B cell (primary cell): ENCODE data around the gene HASPIN. TPM values are rescaled to one million over a fixed set of nuclear protein-coding genes. Genes with fewer than 3 reads are reported as not detected.

ENCODE experiments used
- ATAC-seq: fragments of 200-7000 bp; cut with Tn5 transposase; one replicate; pipeline ENCODE4 v1.10.0; 2021; ENCODE audit warnings: low read depth, mild to moderate bottlenecking, moderate number of reproducible peaks, moderate library complexity
- CTCF ChIA-PET: fragments of 350-600 bp; sonication (Branson Sonifier 250); formaldehyde crosslinking; loops from one replicate; lab custom pipeline; 2021; ENCODE audit warnings: antibody characterized with exemption, inconsistent platforms; lab: Charles Lee
- POLR2A ChIA-PET: fragments of 350-600 bp; sonication (Branson Sonifier 250); formaldehyde crosslinking; loops from one replicate; lab custom pipeline; 2021; ENCODE audit warnings: antibody characterized with exemption; lab: Charles Lee
- DNase-seq: peaks from one replicate; pipeline ENCODE4 v3.0.0; 2013
- H2AFZ ChIP-seq: 2 replicates; pipeline ENCODE4 v1.6.1; 2012; ENCODE audit warnings: mild to moderate bottlenecking, low read depth, low read length; ENCODE audit not compliant: insufficient read depth, poor library complexity, severe bottlenecking
- H3K27ac ChIP-seq, 2 donors: 1 replicate in 1 of 2; 2 replicates in 1 of 2; pipeline ENCODE4 v1.5.1; 2012 to 2013; ENCODE audit warnings: low read length in 2 of 2, mild to moderate bottlenecking in 2 of 2, moderate library complexity in 1 of 2
- H3K27me3 ChIP-seq, 4 experiments: fragments of 200-600 bp in 1 of 4; sonication (generic) in 1 of 4; replicated peaks in 1 of 4; 1 replicate in 2 of 4; 2 replicates in 2 of 4; pipeline versions ENCODE4 v1.6.1 to v1.7.0; 2013 to 2016; ENCODE audit warnings: low read length in 3 of 4, mild to moderate bottlenecking in 2 of 4, mixed read lengths in 1 of 4, moderate library complexity in 1 of 4; ENCODE audit not compliant: insufficient read depth in 4 of 4, control insufficient read depth in 3 of 4; ENCODE audit errors: control extremely low read depth in 1 of 4
- H3K36me3 ChIP-seq, 2 experiments: replicated peaks in 1 of 2; 1 replicate in 1 of 2; 2 replicates in 1 of 2; pipeline versions ENCODE4 v1.6.1 to v1.7.1; 2013; ENCODE audit warnings: low read length in 1 of 2; ENCODE audit not compliant: insufficient read depth in 2 of 2, control insufficient read depth in 1 of 2; ENCODE audit errors: control extremely low read depth in 1 of 2, extremely low read depth in 1 of 2
- H3K4me1 ChIP-seq, 2 donors: fragments of 200-600 bp in 1 of 2; sonication (generic) in 1 of 2; 1 replicate in 1 of 2; 2 replicates in 1 of 2; pipeline versions ENCODE4 v1.5.1 to v1.6.1; 2013 to 2017; ENCODE audit warnings: low read length in 2 of 2; ENCODE audit not compliant: control insufficient read depth in 2 of 2, insufficient read depth in 2 of 2
- H3K4me2 ChIP-seq: replicated peaks from 2 replicates; pipeline ENCODE3; 2012; ENCODE audit warnings: mild to moderate bottlenecking, low read depth, low read length; ENCODE audit not compliant: poor library complexity, severe bottlenecking
- H3K4me3 ChIP-seq, 5 experiments: fragments of 200-600 bp in 1 of 5; sonication (generic) in 1 of 5; 1 replicate in 3 of 5; 2 replicates in 2 of 5; pipeline versions ENCODE4 v1.5.1 to v1.7.0; 2011 to 2016; ENCODE audit warnings: low read length in 4 of 5, mild to moderate bottlenecking in 4 of 5, low read depth in 2 of 5, control low read depth in 1 of 5, moderate library complexity in 1 of 5; ENCODE audit not compliant: insufficient read depth in 1 of 5; ENCODE audit errors: control extremely low read depth in 1 of 5, extremely low read depth in 1 of 5
- H3K79me2 ChIP-seq: fragments of 200-600 bp; sonication (generic); one replicate; pipeline ENCODE4 v1.6.0; 2016; ENCODE audit warnings: low read length; ENCODE audit not compliant: control insufficient read depth, insufficient read depth
- H3K9ac ChIP-seq: fragments of 200-600 bp; sonication (generic); 2 replicates; pipeline ENCODE4 v1.6.1; 2017; ENCODE audit warnings: mild to moderate bottlenecking, low read length, moderate library complexity
- H3K9me3 ChIP-seq, 3 donors: one replicate each; pipeline versions ENCODE4 v1.6.1 to v1.7.1; 2013; ENCODE audit warnings: low read length in 2 of 3; ENCODE audit not compliant: control insufficient read depth in 2 of 3, insufficient read depth in 1 of 3; ENCODE audit errors: control extremely low read depth in 1 of 3
- H4K20me1 ChIP-seq: 2 replicates; pipeline ENCODE4 v1.6.0; 2012; ENCODE audit warnings: mild to moderate bottlenecking, low read length; ENCODE audit not compliant: insufficient read depth, control insufficient read depth, poor library complexity, severe bottlenecking
- H3K27ac Mint-ChIP-seq: one replicate; pipeline ENCODE4 v1.8.0; 2021; ENCODE audit warnings: mixed read lengths
- H3K27me3 Mint-ChIP-seq: one replicate; pipeline ENCODE4 v1.8.0; 2021; ENCODE audit warnings: mixed read lengths
- H3K4me1 Mint-ChIP-seq: one replicate; pipeline ENCODE4 v1.8.0; 2021; ENCODE audit warnings: mixed read lengths
- H3K4me3 Mint-ChIP-seq: one replicate; pipeline ENCODE4 v1.8.0; 2021; ENCODE audit warnings: mixed read lengths
- H3K9me3 Mint-ChIP-seq: one replicate; pipeline ENCODE4 v1.8.0; 2022; ENCODE audit warnings: mixed read lengths; ENCODE audit not compliant: insufficient read depth
- EZH2 ChIP-seq: IDR thresholded peaks from 2 replicates; pipeline ENCODE4 v1.6.1; 2012; ENCODE audit warnings: borderline replicate concordance, low read depth, mild to moderate bottlenecking, moderate library complexity, low read length; ENCODE audit not compliant: insufficient read depth, poor library complexity, severe bottlenecking
- WGBS: methylation state at CpG from one replicate; pipeline ENCODE4 v1.1.5; 2013; ENCODE audit warnings: missing lambda C conversion rate; ENCODE audit not compliant: insufficient coverage; 5-methylcytosine and 5-hydroxymethylcytosine counted together
- intact Hi-C: fragments of 100-400 bp; cut with micrococcal nuclease; formaldehyde crosslinking; loops from one replicate; pipeline ENCODE4 v1.10.0; 2022
- polyA plus RNA-seq: library from polyadenylated mRNA; depleted of rRNA; stranded (reverse); fragments of >200 nt; gene quantifications from 2 replicates; pipeline ENCODE4 v1.2.3, GENCODE V29; 2012
- total RNA-seq, 2 donors: library from RNA; stranded (reverse); fragments of 120-200 nt in 1 of 2; gene quantifications; 1 replicate in 1 of 2; 2 replicates in 1 of 2; pipeline versions ENCODE4 v1.2.3 to v1.2.4, GENCODE V29; 2013 to 2022
- TF ChIP-seq, protein P1 (sequence below): fragments of 200-600 bp; IDR thresholded peaks from one replicate; pipeline ENCODE4 v1.8.0; 2022; ENCODE audit warnings: antibody characterized with exemption, mild to moderate bottlenecking

Gene HASPIN
- total and polyA plus RNA-seq, 2 donors (not counting 1 experiment from before 2014, with no cell fraction given): 0.28 to 3.1 TPM

DNA sequence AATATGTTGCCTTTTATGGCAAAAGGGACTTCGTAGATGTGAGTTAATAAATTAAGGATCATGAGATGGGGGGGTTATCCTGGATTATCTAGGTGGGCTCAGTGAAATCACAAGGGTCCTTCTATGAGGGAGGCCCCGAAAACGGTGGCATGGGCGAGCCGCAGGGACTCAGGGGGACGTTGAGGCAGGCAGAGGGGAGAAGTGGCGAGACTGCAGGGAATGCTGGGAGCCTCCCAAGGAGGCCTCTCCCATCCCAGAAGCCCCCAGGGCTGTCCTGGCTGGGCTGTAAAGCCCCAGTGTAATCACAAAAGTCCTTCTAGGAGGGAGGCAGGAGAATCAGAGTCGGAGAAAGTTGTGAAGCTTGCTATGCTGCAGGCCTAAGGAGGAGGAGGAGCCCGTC lies 42.3 kb downstream of the HASPIN start:
- intact Hi-C loops: loop anchor here (1.0 kb wide), 4 partner anchors 11 to 145 kb away; no protein-coding TSS in a partner anchor
- DNase-seq: no peak
- WGBS: 98% methylated on average over 6 of the region's 9 CpGs
- peaks cover 17 to 31% of the 10 kb centered on the region in 2 donors for H3K4me1 ChIP-seq
- CTCF ChIA-PET: interaction anchor here (1.1 to 20.4 kb wide), 4 partner anchors 30 to 78 kb away, joined by 3 to 176 read pairs (median 34); no protein-coding TSS in a partner anchor
- H3K4me3 ChIP-seq: no peak overlapping the region
- no peak for TF ChIP-seq EZH2
- TF ChIP-seq, protein P1, sequence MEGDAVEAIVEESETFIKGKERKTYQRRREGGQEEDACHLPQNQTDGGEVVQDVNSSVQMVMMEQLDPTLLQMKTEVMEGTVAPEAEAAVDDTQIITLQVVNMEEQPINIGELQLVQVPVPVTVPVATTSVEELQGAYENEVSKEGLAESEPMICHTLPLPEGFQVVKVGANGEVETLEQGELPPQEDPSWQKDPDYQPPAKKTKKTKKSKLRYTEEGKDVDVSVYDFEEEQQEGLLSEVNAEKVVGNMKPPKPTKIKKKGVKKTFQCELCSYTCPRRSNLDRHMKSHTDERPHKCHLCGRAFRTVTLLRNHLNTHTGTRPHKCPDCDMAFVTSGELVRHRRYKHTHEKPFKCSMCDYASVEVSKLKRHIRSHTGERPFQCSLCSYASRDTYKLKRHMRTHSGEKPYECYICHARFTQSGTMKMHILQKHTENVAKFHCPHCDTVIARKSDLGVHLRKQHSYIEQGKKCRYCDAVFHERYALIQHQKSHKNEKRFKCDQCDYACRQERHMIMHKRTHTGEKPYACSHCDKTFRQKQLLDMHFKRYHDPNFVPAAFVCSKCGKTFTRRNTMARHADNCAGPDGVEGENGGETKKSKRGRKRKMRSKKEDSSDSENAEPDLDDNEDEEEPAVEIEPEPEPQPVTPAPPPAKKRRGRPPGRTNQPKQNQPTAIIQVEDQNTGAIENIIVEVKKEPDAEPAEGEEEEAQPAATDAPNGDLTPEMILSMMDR: no peak
- H3K4me2 ChIP-seq: peak overlapping the region; percentile 51
- H2AFZ ChIP-seq: peak overlapping the region; percentile 72
- Mint-ChIP-seq H3K9me3 (no peaks in the 10 kb centered on the region), H3K27me3 (no peaks in the 10 kb centered on the region), H3K27ac (peak overlapping the region; percentile 91), H3K4me1 (peaks cover 28% of the 10 kb centered on the region), H3K4me3 (peak overlapping the region; percentile 78)
- H3K36me3 ChIP-seq: no peaks in the 10 kb centered on the region
- ATAC-seq: no peak
- H3K79me2 ChIP-seq: no peaks in the 10 kb centered on the region
- no peaks in the 10 kb centered on the region for H3K27me3 ChIP-seq
- H3K9ac ChIP-seq: peak overlapping the region; percentile 34
- no peak overlapping the region for H3K27ac ChIP-seq
- no peaks in the 10 kb centered on the region for H4K20me1 ChIP-seq
- POLR2A ChIA-PET: interaction anchor here (0.8 to 2.7 kb wide), 4 partner anchors 30 to 63 kb away, joined by 3 to 11 read pairs (median 8); no protein-coding TSS in a partner anchor
- H3K9me3 ChIP-seq: peaks cover 0 to 3% (median 0%) of the 10 kb centered on the region in 3 donors

DNA sequence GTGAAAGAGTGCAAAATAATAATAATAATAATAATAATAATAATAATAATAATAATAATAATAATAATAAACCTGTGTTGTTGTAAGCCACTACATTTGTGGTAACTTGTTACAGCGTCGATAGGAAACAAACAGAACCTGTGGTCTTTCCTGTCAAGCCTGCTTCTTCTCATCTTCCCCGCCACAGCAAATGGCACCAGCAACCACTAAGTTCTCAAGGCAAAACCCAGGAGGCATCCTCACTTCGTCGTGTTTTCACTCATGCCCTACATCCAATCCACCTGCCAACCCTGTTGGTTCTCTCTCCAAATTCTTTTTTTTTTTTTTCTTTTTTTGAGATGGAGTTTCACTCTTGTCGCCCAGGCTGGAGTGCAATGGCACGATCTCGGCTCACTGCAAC lies 43.1 kb downstream of the HASPIN start:
- Histone ChIP-seq H3K9ac (no peak overlapping the region), H3K27ac (no peak overlapping the region), H3K27me3 (no peaks in the 10 kb centered on the region), H2AFZ (no peak overlapping the region), H3K79me2 (no peaks in the 10 kb centered on the region), H4K20me1 (no peaks in the 10 kb centered on the region), H3K4me2 (no peak overlapping the region), H3K4me3 (no peak overlapping the region), H3K9me3 (peaks cover 0 to 3% (median 0%) of the 10 kb centered on the region in 3 donors), H3K4me1 (peaks cover 19 to 34% of the 10 kb centered on the region in 2 donors), H3K36me3 (no peaks in the 10 kb centered on the region)
- TF ChIP-seq EZH2: no peak
- TF ChIP-seq, protein P1: no peak
- intact Hi-C loops: no loop called here
- 67% methylated on average over 6 of the region's 8 CpGs for WGBS
- DNase-seq: no peak
- no peak overlapping the region for H3K4me3 Mint-ChIP-seq
- peak overlapping the region; percentile 69 for H3K27ac Mint-ChIP-seq
- H3K27me3 Mint-ChIP-seq: no peaks in the 10 kb centered on the region
- ATAC-seq: no peak
- H3K9me3 Mint-ChIP-seq: no peaks in the 10 kb centered on the region
- peaks cover 30% of the 10 kb centered on the region for H3K4me1 Mint-ChIP-seq
- ChIA-PET CTCF (interaction anchor here (3.2 to 20.4 kb wide), 3 partner anchors 30 to 78 kb away, joined by 13 to 176 read pairs (median 56); no protein-coding TSS in a partner anchor), POLR2A (interaction anchor here (0.8 kb wide), 1 partner anchor 43 kb away, joined by 3 read pairs; no protein-coding TSS in a partner anchor)
